HL-60/S4 treated with phorbol 12-myristate 13-acetate at 8.2 ng/mL for 4 days and 3 days (cell line): ENCODE data around the gene FBXO38.
"Not testable (repeated sequence)": the region's sequence is repeated elsewhere in the genome, so short reads cannot be mapped to it uniquely, and the experiment has no call there.

Source experiments
- in situ Hi-C: fragments of 300-500 bp; cut with MboI; formaldehyde crosslinking; loops from 2 replicates; pipeline ENCODE4 v1.15.0; 2022; ENCODE audit warnings: low sequenced_read_pairs

FBXO38 gene

GRCh38 chr5:148467958-148468357 is 84.2 kb downstream of the FBXO38 start:
- in situ Hi-C loops, result no loop called here

DNA sequence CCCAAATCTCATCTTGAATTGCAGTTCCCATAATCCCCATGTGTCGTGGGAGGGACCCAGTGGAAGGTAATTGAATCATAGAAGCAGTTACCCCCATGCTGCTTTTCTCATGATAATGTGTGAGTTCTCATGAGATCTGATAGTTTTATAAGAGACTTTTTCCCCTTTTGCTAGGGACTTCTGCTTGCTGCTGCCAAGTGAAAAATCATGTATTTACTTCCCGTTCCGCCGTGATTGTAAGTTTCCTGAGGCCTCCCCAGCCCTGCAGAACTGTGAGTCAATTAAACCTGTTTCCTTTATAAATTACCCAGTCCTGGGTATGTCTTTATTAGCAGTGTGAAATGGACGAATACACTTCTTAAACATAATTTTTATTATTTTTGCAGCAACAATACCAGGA is 85.0 kb downstream of the FBXO38 start:
- in situ Hi-C loops, result not testable (repeated sequence)

- in situ Hi-C loops, result no loop called here
Measured at GRCh38 chr5:148469501-148469935, 85.8 kb downstream of the FBXO38 start.

DNA sequence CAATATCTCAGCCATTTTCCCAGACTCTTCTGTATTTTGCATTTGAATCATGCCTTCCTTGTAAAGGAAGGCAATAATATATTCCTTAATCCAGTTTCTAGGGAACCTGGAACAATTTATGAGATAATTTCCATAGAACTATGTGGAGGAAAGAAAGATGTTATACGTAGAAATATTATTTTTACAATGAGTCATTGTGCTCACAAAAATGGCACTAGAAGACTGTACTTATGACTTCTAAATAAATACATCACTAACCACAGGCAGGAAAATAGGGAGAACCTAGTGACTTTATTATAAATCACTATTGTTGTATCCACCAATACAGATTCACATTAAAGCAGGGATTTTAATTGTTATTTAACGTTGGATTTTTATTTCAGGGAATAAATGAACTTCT is 87.6 kb downstream of the FBXO38 start:
- in situ Hi-C loops, result no loop called here

DNA sequence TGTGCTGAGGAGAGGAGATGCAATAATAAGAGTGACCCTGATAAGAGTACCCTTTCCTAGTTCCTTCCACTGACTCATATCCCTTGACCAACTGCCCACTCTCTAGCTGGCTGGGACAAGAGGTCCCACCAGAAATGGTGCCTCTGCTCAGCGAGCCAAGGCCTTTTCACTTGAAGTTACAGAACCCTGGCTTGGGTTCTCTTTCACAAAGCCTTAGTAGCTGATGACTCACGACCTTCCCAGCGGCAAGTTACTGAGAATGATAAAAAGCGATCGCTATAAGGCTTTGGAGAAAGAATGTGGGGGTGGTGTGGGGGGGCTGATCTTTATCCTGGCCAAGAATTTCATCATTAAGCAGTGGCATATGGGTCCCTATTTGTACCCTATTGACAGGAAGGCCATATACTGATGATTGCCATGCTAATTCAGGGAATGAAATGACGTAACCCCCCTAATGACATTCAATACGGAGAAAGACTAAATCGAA is 90.3 kb downstream of the FBXO38 start:
- in situ Hi-C loops, result no loop called here

DNA sequence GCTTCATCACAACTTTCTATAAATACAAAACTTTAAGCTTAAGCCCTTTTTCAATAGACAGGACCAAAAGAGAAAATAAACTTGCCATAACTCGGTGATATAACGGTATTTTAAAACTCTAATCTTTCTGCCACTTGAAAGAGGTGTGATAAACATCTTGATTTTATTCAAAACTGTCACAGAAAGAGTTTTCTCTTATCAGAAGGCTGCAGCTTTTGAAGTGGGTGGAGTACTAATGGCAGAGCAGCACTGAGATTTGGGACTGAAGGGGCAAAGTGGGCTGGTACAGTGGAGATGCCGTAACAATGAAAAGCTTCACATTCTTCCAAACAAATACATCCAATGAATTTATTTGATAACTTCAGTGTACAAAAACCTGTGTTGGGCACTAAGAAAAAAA is 92.5 kb downstream of the FBXO38 start:
- in situ Hi-C loops, result no loop called here

GRCh38 chr5:148477429-148477828 is 93.7 kb downstream of the FBXO38 start:
- in situ Hi-C loops, result no loop called here

DNA sequence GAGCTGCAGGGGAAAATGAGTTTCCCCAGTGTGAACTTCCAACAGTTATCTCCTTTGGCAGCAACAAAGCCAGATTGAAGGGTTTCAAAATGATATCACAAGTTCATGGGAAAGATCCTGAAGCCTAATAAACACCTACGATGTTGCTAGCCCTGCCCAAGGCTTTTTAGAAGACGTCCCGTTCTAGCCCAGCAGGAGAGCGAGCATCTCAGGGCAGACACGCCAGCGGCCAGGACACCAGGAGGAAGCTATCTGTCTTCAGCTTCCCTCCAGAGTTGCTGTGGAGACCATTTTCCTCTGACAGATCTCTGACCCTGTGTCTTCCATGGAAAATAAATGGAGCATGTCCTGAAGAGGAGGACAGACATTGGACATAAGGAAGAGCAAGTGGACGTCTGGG is 98.4 kb downstream of the FBXO38 start:
- in situ Hi-C loops, result no loop called here

DNA sequence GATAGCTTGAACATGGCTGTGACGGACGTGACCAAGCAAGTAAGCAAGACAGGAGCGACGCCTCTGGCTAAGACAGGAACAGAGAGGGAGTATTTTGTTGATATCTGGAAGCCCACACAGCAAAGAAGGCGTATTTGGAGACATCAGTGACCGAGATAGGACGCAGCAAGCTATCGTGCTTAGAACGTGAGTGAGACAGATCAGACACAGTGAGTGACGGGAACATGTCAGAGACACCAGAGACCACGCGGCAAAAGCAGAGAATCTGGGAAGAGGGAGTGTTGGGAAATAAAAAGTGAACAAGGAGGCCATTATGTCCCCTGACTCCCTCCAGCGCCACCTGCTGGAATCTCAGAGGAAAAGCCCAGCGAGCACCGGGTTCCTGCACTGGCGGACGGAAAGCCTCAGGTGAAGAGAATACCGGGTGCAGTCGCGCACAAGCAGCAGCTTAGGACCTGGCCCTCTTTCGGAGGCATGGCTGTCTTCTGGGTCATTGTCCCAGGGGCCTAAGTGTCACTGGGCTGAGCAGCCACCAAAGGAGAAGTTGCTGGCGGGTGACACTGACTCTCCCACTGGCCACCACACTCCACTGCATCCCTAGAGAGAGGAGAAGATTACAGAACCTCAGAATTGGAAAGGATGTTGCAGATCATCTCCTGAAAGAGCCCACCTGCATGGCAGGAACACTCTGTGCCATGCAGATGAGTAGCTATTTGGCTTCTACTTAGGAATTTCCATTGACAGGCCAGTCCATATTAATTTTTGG is 99.1 kb downstream of the FBXO38 start:
- in situ Hi-C loops, result no loop called here

DNA sequence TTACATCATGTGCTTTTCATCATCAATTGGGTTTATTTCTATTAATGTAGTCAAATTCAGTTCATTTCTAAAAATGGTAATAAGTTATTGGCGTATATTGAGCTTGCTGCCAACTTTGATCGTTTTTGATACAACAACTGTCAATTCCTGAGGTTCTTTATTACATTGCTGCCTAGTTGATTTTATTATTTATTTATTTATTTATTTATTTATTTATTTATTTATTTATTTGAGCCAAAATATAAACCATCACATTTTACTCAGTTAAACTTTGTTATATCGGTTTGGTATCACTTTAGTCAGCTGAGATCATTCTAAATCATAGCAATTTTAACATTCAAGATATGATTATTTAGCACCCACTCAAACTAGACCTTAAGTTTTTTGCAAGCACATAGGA is 100.0 kb downstream of the FBXO38 start:
- in situ Hi-C loops, result no loop called here

DNA sequence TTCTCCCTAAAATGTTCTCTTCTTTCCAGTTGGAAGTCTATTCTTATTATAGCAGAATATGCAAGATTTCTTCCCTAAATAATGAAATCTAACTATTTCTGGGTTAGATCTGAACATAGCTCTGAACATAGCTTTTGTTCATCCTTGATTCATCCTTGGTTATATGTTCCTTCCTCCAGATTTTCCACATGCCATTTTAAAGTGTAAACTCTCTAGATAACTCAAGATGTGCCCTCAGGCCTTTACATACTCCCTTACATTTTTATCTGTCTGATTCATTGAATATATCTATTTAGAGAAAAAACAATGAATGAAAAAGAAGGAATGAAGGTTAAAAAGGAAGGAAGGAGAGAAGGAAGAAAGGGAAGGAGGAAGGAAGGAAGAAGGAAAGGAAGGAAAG is 100.9 kb downstream of the FBXO38 start:
- in situ Hi-C loops, result no loop called here

GRCh38 chr5:148486456-148486855 is 102.7 kb downstream of the FBXO38 start:
- in situ Hi-C loops, result no loop called here

DNA sequence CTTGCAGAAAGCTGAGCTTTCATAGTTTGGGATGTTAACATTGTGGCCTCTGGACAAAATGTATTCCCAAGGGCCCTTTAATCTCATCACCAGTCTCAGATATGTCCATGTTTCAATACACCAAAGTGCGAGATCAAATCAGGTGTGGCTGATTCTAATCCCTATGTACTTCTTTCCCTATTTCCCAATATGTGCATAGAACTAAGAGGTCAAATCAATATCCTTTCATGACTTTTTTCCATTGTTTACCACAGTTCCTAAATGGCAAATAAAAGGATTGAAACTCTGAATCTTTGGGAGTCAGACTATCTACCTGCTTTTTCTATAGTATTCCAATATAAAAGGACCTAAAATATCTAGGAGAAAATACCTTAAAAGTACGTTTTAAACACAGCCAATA is 105.0 kb downstream of the FBXO38 start:
- in situ Hi-C loops, result no loop called here

DNA sequence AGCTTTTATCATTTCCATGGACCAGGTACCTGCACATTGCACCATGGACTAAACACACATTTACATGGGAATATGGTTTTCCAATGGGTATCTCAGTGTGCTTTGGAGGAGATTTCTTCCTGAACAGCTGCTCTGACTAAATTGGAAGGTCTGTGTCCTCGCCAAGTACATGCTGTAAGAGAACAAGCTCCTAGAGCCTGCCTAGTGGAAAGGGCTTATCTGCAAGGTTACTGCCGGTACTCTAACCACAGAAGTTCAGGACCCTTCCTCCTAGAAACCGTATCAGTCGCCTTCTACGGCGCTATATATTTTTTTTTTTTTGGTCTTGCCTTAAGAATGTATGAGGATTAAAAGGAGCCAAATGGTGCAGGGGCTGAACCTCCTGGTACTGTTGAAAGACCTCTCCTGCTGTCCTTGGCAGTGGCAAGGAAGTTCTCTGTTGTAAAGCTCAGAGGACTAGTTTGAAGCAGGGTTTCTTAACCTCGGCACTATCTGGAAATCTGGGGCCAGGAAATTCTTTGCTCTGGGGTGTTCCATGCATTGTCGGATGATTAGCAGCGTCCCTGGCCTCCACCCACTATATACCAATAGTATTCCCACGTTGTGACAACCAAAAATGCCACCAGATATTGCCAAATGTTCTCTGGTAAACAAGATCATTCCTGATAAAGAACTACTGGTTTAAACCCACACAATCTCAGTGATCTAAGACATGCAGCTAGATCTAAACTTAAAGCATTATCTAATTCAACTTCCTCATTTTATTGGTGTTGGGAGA is 107.4 kb downstream of the FBXO38 start:
- in situ Hi-C loops, result no loop called here

DNA sequence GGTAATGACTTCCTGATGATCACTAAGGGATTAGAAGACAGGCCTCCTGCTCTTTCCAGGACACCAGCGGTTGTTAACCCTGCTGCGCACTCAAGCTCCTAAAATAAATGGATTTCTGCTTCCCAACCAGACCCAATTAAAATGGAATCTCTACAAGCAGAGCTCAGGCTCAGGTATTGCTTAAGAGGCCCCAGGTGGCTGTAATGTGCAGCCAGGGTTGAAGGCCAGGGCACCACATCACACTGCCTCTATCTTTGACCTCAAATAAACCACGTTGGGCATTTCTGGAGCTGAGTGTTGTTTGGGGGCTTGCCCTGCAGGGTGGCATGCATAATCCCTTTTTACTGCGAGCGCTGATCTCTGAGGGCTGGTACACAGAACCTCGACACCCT is 108.0 kb downstream of the FBXO38 start:
- in situ Hi-C loops, result no loop called here

DNA sequence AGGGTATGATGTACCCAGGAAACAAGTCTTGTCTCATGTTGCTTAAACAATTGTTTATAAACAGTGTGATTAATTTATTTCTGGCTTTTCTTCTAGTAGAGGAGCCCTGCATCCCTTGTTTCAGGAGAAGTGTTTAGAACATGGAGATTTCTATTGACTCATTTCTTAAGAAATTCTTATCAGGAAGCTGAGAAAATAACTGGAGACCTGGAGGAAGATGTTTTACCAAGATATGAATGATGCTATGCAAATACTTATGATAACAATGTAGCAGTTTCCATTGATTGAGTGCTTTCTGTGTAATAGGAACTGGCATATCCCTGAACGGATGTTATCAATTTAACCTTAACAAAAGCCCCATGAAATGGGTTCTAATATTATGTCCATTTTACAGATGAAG is 108.6 kb downstream of the FBXO38 start:
- in situ Hi-C loops, result no loop called here
